Measurements from ENCODE around the gene GUCA2A.

GUCA2A gene

DNA sequence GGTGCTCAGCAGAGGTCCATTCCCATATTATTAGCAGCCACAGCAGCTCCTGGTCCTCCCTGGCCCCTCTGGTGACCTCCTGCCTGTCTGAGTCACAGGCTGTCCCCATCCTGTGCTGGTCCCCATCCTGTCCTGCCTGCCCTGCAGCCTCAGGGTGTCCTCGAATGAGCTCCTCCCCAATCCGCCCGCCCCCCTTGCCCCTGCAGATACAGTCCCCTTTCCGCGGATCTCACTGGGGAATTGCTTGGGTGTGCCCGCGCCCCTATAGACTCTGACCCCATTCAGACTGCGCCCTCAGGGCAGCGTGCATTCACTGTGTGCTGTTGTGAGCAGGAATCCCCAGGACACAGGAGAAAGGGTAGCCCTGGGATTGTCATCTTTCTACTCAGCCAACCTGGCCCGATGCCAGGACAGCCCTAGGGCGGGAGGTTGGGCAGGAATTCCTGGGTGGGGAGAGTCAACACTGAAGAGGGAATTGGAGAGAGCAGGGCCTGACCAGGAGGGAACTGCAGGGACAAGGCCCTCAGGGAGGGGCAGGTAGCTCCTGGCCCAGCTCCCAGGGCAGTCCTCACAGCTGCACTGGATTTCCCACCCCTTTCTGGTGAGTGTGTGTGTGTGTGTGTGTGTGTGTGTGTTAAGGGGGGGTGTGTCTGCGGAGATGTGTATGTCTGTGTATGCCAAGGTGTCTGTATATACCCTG is 1.1 kb upstream of the GUCA2A start (continued):
- TF ChIP-seq, protein P1, sequence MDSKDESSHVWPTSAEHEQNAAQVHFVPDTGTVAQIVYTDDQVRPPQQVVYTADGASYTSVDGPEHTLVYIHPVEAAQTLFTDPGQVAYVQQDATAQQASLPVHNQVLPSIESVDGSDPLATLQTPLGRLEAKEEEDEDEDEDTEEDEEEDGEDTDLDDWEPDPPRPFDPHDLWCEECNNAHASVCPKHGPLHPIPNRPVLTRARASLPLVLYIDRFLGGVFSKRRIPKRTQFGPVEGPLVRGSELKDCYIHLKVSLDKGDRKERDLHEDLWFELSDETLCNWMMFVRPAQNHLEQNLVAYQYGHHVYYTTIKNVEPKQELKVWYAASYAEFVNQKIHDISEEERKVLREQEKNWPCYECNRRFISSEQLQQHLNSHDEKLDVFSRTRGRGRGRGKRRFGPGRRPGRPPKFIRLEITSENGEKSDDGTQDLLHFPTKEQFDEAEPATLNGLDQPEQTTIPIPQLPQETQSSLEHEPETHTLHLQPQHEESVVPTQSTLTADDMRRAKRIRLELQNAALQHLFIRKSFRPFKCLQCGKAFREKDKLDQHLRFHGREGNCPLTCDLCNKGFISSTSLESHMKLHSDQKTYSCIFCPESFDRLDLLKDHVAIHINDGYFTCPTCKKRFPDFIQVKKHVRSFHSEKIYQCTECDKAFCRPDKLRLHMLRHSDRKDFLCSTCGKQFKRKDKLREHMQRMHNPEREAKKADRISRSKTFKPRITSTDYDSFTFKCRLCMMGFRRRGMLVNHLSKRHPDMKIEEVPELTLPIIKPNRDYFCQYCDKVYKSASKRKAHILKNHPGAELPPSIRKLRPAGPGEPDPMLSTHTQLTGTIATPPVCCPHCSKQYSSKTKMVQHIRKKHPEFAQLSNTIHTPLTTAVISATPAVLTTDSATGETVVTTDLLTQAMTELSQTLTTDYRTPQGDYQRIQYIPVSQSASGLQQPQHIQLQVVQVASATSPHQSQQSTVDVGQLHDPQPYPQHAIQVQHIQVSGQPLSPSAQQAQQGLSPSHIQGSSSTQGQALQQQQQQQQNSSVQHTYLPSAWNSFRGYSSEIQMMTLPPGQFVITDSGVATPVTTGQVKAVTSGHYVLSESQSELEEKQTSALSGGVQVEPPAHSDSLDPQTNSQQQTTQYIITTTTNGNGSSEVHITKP (tag by site-specific recombination; IDR thresholded peaks at IDR 0.05) = peak; percentile 47; the same call in 1 of the 2 replicates
- TF ChIP-seq ZNF791 (tag by site-specific recombination; IDR thresholded peaks at IDR 0.05) (no peak), SALL2 (tag by site-specific recombination; IDR thresholded peaks at IDR 0.05; ENCODE audit: borderline replicate concordance) (no peak), PRDM1 (tag by site-specific recombination; IDR thresholded peaks at IDR 0.05) (0 out of 2 replicates have a peak, but pooled peaks have one; percentile 27), ZNF133 (tag by site-specific recombination; IDR thresholded peaks at IDR 0.05) (no peak), PRDM2 (tag by site-specific recombination; IDR thresholded peaks at IDR 0.05; ENCODE audit: borderline replicate concordance) (no peak), MZF1 (tag by site-specific recombination; IDR thresholded peaks at IDR 0.05; ENCODE audit: borderline replicate concordance) (0 out of 2 replicates have a peak, but pooled peaks have one; percentile 38), ZNF830 (tag by site-specific recombination; IDR thresholded peaks at IDR 0.05; ENCODE audit: low read depth) (no peak), ZNF626 (tag by site-specific recombination; IDR thresholded peaks at IDR 0.05) (no peak), ZNF335 (tag by site-specific recombination; conservative IDR thresholded peaks at IDR 0.05) (peak; percentile 26; the same call in 1 of the 2 replicates), ZNF558 (tag by site-specific recombination; IDR thresholded peaks at IDR 0.05) (no peak), ZNF362 (tag by site-specific recombination; IDR thresholded peaks at IDR 0.05) (no peak), HOXD13 (CRISPR knock-in tag; IDR thresholded peaks at IDR 0.05; ENCODE audit: borderline replicate concordance) (no peak), KLF9 (tag by site-specific recombination; IDR thresholded peaks at IDR 0.05; ENCODE audit: low read depth) (peak; percentile 91), ZBTB48 (tag by site-specific recombination; IDR thresholded peaks at IDR 0.05) (peak; percentile 93), ZNF664 (tag by site-specific recombination; IDR thresholded peaks at IDR 0.05) (no peak), ZBTB8A (tag by site-specific recombination; IDR thresholded peaks at IDR 0.05) (no peak), ZNF76 (tag by site-specific recombination; IDR thresholded peaks at IDR 0.05; ENCODE audit: borderline replicate concordance, low read depth) (no peak), WT1 (tag by site-specific recombination; IDR thresholded peaks at IDR 0.05) (no peak), ZNF121 (tag by site-specific recombination; IDR thresholded peaks at IDR 0.05) (no peak), SP3 (tag by site-specific recombination; IDR thresholded peaks at IDR 0.05) (no peak)
- TF ChIP-seq, protein P2, sequence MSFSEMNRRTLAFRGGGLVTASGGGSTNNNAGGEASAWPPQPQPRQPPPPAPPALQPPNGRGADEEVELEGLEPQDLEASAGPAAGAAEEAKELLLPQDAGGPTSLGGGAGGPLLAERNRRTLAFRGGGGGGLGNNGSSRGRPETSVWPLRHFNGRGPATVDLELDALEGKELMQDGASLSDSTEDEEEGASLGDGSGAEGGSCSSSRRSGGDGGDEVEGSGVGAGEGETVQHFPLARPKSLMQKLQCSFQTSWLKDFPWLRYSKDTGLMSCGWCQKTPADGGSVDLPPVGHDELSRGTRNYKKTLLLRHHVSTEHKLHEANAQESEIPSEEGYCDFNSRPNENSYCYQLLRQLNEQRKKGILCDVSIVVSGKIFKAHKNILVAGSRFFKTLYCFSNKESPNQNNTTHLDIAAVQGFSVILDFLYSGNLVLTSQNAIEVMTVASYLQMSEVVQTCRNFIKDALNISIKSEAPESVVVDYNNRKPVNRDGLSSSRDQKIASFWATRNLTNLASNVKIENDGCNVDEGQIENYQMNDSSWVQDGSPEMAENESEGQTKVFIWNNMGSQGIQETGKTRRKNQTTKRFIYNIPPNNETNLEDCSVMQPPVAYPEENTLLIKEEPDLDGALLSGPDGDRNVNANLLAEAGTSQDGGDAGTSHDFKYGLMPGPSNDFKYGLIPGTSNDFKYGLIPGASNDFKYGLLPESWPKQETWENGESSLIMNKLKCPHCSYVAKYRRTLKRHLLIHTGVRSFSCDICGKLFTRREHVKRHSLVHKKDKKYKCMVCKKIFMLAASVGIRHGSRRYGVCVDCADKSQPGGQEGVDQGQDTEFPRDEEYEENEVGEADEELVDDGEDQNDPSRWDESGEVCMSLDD (tag by site-specific recombination; IDR thresholded peaks at IDR 0.05) = peak; percentile 81
- TF ChIP-seq, protein P3, sequence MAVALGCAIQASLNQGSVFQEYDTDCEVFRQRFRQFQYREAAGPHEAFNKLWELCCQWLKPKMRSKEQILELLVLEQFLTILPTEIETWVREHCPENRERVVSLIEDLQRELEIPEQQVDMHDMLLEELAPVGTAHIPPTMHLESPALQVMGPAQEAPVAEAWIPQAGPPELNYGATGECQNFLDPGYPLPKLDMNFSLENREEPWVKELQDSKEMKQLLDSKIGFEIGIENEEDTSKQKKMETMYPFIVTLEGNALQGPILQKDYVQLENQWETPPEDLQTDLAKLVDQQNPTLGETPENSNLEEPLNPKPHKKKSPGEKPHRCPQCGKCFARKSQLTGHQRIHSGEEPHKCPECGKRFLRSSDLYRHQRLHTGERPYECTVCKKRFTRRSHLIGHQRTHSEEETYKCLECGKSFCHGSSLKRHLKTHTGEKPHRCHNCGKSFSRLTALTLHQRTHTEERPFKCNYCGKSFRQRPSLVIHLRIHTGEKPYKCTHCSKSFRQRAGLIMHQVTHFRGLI (tag by site-specific recombination; IDR thresholded peaks at IDR 0.05) = peak; percentile 47

Data from HEK293 (cell line).